Endothelial cell of umbilical vein (primary cell): Measurements from ENCODE around the gene TXNDC2. TPM values are rescaled to one million over a fixed set of nuclear protein-coding genes. Genes with fewer than 3 reads are reported as not detected.
"Not testable (repeated sequence)": the region's sequence is repeated elsewhere in the genome, so short reads cannot be mapped to it uniquely, and the experiment has no call there.

Source experiments
- BruUV-seq: library from RNA; stranded (reverse); fragments of 400-500 nt; replicated peaks from 2 replicates; lab custom pipeline; 2021; lab: Mats Ljungman, UMichigan
- CTCF ChIA-PET: fragments of 300-600, 350-600 bp; sonication (Branson Sonifier 250); formaldehyde crosslinking; loops from one replicate; lab custom pipeline; 2021; ENCODE audit warnings: antibody characterized with exemption, inconsistent platforms; lab: Charles Lee
- POLR2A ChIA-PET: fragments of 300-600, 350-600 bp; sonication (Branson Sonifier 250); formaldehyde crosslinking; loops from one replicate; lab custom pipeline; 2021; ENCODE audit warnings: antibody characterized with exemption, inconsistent platforms; lab: Charles Lee
- DNase-seq: peaks from one replicate; pipeline ENCODE4 v3.0.0-alpha.2; 2011; ENCODE audit warnings: low read depth, low spot score
- FAIRE-seq: peaks from 2 replicates; lab custom pipeline; 2011; peaks lifted over from hg19 to GRCh38; lab: Jason Lieb, UNC
- H2AFZ ChIP-seq: 2 replicates; pipeline ENCODE4 v1.6.0; 2012; ENCODE audit warnings: low read depth, low read length, control low read depth, inconsistent platforms
- H3K27ac ChIP-seq: 2 replicates; pipeline ENCODE4 v1.5.1; 2011; ENCODE audit warnings: low read depth, mild to moderate bottlenecking, control low read depth, low read length, moderate library complexity; ENCODE audit not compliant: insufficient read depth
- H3K27me3 ChIP-seq, 2 experiments: 2 replicates each; pipeline versions ENCODE4 v1.6.0 to v1.6.1; 2011; ENCODE audit warnings: low read length in 2 of 2, mixed read lengths in 1 of 2; ENCODE audit not compliant: control insufficient read depth in 2 of 2, insufficient read depth in 2 of 2
- H3K36me3 ChIP-seq, 2 experiments: 2 replicates in 1 of 2; 3 replicates in 1 of 2; pipeline ENCODE4 v1.5.1; 2011; ENCODE audit warnings: low read length in 2 of 2, mild to moderate bottlenecking in 1 of 2, moderate library complexity in 1 of 2; ENCODE audit not compliant: control insufficient read depth in 2 of 2, insufficient read depth in 2 of 2; ENCODE audit errors: extremely low read depth in 1 of 2
- H3K4me1 ChIP-seq: 3 replicates; pipeline ENCODE4 v1.5.1; 2011; ENCODE audit warnings: mild to moderate bottlenecking, low read length; ENCODE audit not compliant: control insufficient read depth, insufficient read depth; ENCODE audit errors: extremely low read depth
- H3K4me2 ChIP-seq: 2 replicates; pipeline ENCODE4 v1.6.1; 2011; ENCODE audit warnings: low read length, control low read depth, mixed read lengths; ENCODE audit not compliant: insufficient read depth
- H3K4me3 ChIP-seq, 3 experiments: fragments of 200-600 bp in 1 of 3; sonication (generic), shearing (Covaris generic) in 1 of 3; replicated peaks in 1 of 3; 2 replicates each; pipeline ENCODE4 v1.5.1; 2011 to 2016; ENCODE audit warnings: control low read depth in 3 of 3, low read length in 3 of 3, mild to moderate bottlenecking in 2 of 3, inconsistent platforms in 1 of 3, low read depth in 1 of 3, moderate library complexity in 1 of 3; ENCODE audit not compliant: insufficient read depth in 1 of 3
- H3K79me2 ChIP-seq: 2 replicates; pipeline ENCODE4 v1.6.0; 2012; ENCODE audit warnings: low read length, inconsistent platforms; ENCODE audit not compliant: control insufficient read depth, insufficient read depth
- H3K9ac ChIP-seq: replicated peaks from 2 replicates; pipeline ENCODE3; 2011; ENCODE audit warnings: low read length, control low read depth; ENCODE audit not compliant: insufficient read depth; ENCODE audit errors: extremely low read depth
- H3K9me1 ChIP-seq: replicated peaks from 3 replicates; pipeline ENCODE4 v1.6.0; 2011; ENCODE audit warnings: mild to moderate bottlenecking, low read length; ENCODE audit not compliant: control insufficient read depth, insufficient read depth; ENCODE audit errors: extremely low read depth
- H3K9me3 ChIP-seq: replicated peaks from 2 replicates; pipeline ENCODE4 v1.5.1; 2012; ENCODE audit warnings: low read length, inconsistent platforms; ENCODE audit not compliant: control insufficient read depth, insufficient read depth
- H4K20me1 ChIP-seq: replicated peaks from 2 replicates; pipeline ENCODE3; 2011; ENCODE audit warnings: mild to moderate bottlenecking, low read length; ENCODE audit not compliant: control insufficient read depth, insufficient read depth; ENCODE audit errors: extremely low read depth
- CTCF ChIP-seq, 2 donors: IDR thresholded peaks; 1 replicate in 1 of 2; 2 replicates in 1 of 2; pipeline ENCODE4 v1.5.1; 2011; ENCODE audit warnings: low read length in 2 of 2, mild to moderate bottlenecking in 2 of 2, moderate library complexity in 2 of 2, control low read depth in 1 of 2, inconsistent platforms in 1 of 2, low read depth in 1 of 2; ENCODE audit not compliant: insufficient read depth in 1 of 2; ENCODE audit errors: extremely low read depth in 1 of 2
- EZH2 ChIP-seq: IDR thresholded peaks from 2 replicates; pipeline ENCODE4 v1.6.1; 2012; ENCODE audit warnings: borderline replicate concordance, low read depth, mild to moderate bottlenecking, moderate library complexity, low read length, inconsistent platforms; ENCODE audit not compliant: severe bottlenecking
- FOS ChIP-seq: IDR thresholded peaks from 2 replicates; pipeline ENCODE4 v1.6.1; 2011; ENCODE audit warnings: mild to moderate bottlenecking, low read length, moderate library complexity, borderline replicate concordance; ENCODE audit not compliant: insufficient read depth
- GATA2 ChIP-seq: IDR thresholded peaks from 2 replicates; pipeline ENCODE4 v1.7.0; 2011; ENCODE audit warnings: low read depth, mild to moderate bottlenecking, moderate library complexity, mixed read lengths, low read length; ENCODE audit not compliant: insufficient read length, insufficient read depth
- JUN ChIP-seq: IDR thresholded peaks from 2 replicates; pipeline ENCODE4 v1.6.1; 2011; ENCODE audit warnings: borderline replicate concordance, low read depth; ENCODE audit not compliant: insufficient read length, insufficient read depth
- MAX ChIP-seq: IDR thresholded peaks from 2 replicates; pipeline ENCODE4 v1.6.1; 2011; ENCODE audit not compliant: insufficient read depth, insufficient read length
- MYC ChIP-seq: IDR thresholded peaks from one replicate; pipeline ENCODE4 v1.6.1; 2011; ENCODE audit warnings: mild to moderate bottlenecking, low read depth, low read length
- POLR2A ChIP-seq: IDR thresholded peaks from 2 replicates; pipeline ENCODE4 v1.6.1; 2012; ENCODE audit warnings: low read depth, mild to moderate bottlenecking, control low read depth, low read length
- POLR2AphosphoS5 ChIP-seq: IDR thresholded peaks from 2 replicates; pipeline ENCODE4 v1.6.1; 2012; ENCODE audit warnings: low read depth, mild to moderate bottlenecking, control low read depth, low read length, moderate library complexity; ENCODE audit not compliant: insufficient read depth
- dilution Hi-C: fragments of 300-500 bp; cut with MboI; formaldehyde crosslinking; loops from one replicate; pipeline ENCODE4 v1.15.0; 2019; ENCODE audit warnings: low sequenced_read_pairs; ENCODE audit not compliant: extremely low pct_ligation_motif_present
- intact Hi-C: fragments of 100-400 bp; cut with micrococcal nuclease; formaldehyde crosslinking; loops from one replicate; pipeline ENCODE4 v1.10.0; 2022
- polyA plus RNA-seq, 4 experiments: library from polyadenylated mRNA; depleted of rRNA in 3 of 4; stranded (reverse) in 3 of 4; unstranded in 1 of 4; fragments of >200 nt; gene quantifications; 2 replicates each; pipeline versions ENCODE4 v1.2.1 to v1.2.3, GENCODE V29; 2011 to 2012; ENCODE audit warnings: missing spikeins in 1 of 4
- total RNA-seq: library from RNA; stranded (reverse); gene quantifications from 2 replicates; pipeline ENCODE4 v1.2.3, GENCODE V29; 2021

The TXNDC2 gene
- total and polyA plus RNA-seq, 2 donors (not counting 3 experiments of a cell fraction or from before 2014, with no cell fraction given), result 0.12 TPM; not detected in 1

GRCh38 chr18:9890957-9891356 is 5.2 kb downstream of the TXNDC2 start:
- no peak for TF ChIP-seq CTCF (IDR thresholded peaks at IDR 0.05; ENCODE audit: extremely low read depth in 1 of 2, insufficient read depth in 1 of 2, low read depth in 1 of 2, low read length in 2 of 2)
- no peak for TF ChIP-seq POLR2A
- TF ChIP-seq FOS, result no peak
- no peak for TF ChIP-seq GATA2
- TF ChIP-seq MYC, result no peak
- no peak for TF ChIP-seq MAX
- TF ChIP-seq JUN, result no peak
- TF ChIP-seq EZH2, result no peak
- TF ChIP-seq POLR2AphosphoS5, result no peak
- Histone ChIP-seq H3K36me3 (no peaks in the 10 kb centered on the region), H3K4me2 (no peak overlapping the region), H3K79me2 (no peaks in the 10 kb centered on the region), H3K27me3 (no peaks in the 10 kb centered on the region), H3K9ac (no peak overlapping the region), H3K27ac (no peak overlapping the region), H4K20me1 (no peaks in the 10 kb centered on the region), H2AFZ (no peak overlapping the region), H3K9me1 (no peaks in the 10 kb centered on the region), H3K4me1 (no peaks in the 10 kb centered on the region), H3K4me3 (no peak overlapping the region), H3K9me3 (no peaks in the 10 kb centered on the region)
- POLR2A ChIA-PET, result no interaction called here
- no TSS peak for BruUV-seq
- no peak for DNase-seq
- CTCF ChIA-PET, result no interaction called here
- FAIRE-seq, result no peak
- dilution Hi-C loops, result no loop called here
- intact Hi-C loops, result no loop called here

DNA sequence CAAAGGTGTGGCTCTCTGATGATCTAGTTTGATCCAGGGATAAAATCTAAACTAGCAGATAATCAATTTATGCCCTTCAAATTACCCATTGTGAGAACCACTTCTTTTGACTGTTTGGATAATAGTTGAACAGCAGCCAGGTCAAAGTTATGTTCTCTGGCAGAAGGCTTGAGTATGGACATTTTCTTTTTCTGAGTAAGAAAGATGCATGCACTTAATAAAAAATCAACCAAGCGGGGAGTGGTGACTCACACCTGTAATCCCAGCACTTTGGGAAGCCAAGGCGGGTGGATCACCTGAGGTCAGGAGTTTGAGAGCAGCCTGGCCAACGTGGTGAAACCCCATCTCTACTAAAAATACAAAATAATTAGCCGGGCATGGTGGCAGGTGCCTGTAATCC is 5.7 kb downstream of the TXNDC2 start:
- H2AFZ ChIP-seq, dilution Hi-C loops, H3K4me1 ChIP-seq, intact Hi-C loops, DNase-seq, CTCF ChIA-PET, H3K9me3 ChIP-seq, FAIRE-seq, H3K4me2 ChIP-seq, H3K9ac ChIP-seq, H3K4me3 ChIP-seq, H3K9me1 ChIP-seq, POLR2A ChIA-PET, H3K27me3 ChIP-seq, H3K27ac ChIP-seq, H3K36me3 ChIP-seq, H3K79me2 ChIP-seq, H4K20me1 ChIP-seq, BruUV-seq: not testable (repeated sequence)
